DND-41 (cell line): ENCODE results near the gene TPM2.

Experiments used
- CTCF ChIP-seq: IDR thresholded peaks from 2 replicates; pipeline ENCODE4 v1.5.1; 2012; ENCODE audit warnings: borderline replicate concordance, low read length, moderate library complexity, mild to moderate bottlenecking; ENCODE audit not compliant: poor library complexity, severe bottlenecking; ENCODE audit errors: extremely low read depth
- EZH2 ChIP-seq: IDR thresholded peaks from 3 replicates; pipeline ENCODE4 v1.6.1; 2012; ENCODE audit warnings: borderline replicate concordance, low read depth, mild to moderate bottlenecking, moderate library complexity, low read length, inconsistent platforms; ENCODE audit not compliant: severe bottlenecking

- TF ChIP-seq CTCF (no peak), EZH2 (no peak)
Measured at GRCh38 chr9:35691334-35691650, 1.6 kb upstream of the TPM2 start.
